ENCODE measurements around the gene LNX1.

GRCh38 chr4:53481586-53481985 is 109.7 kb downstream of the LNX1 start:
- TF ChIP-seq CTCF (IDR thresholded peaks at IDR 0.05) (no peak), EZH2 (IDR thresholded peaks at IDR 0.05) (no peak), EZH2phosphoT487 (IDR thresholded peaks at IDR 0.05) (no peak)

All from neural progenitor cell (in vitro differentiated cells).